GM18519 (cell line): ENCODE results near the gene ZNF497.
"Not testable (repeated sequence)": the region's sequence is repeated elsewhere in the genome, so short reads cannot be mapped to it uniquely, and the experiment has no call there.

Experiments used
- ATAC-seq: cut with Tn5 transposase; IDR thresholded peaks from one replicate; pipeline ENCODE4 v1.9.1; 2021; ENCODE audit warnings: mild to moderate bottlenecking, moderate library complexity; ENCODE audit not compliant: unreplicated experiment, low FRiP score

ZNF497 gene

GRCh38 chr19:58350871-58351557 lies 11.5 kb downstream of the ZNF497 start:
- ATAC-seq: no peak

- ATAC-seq: no peak
Measured at GRCh38 chr19:58350001-58350861, 12.3 kb downstream of the ZNF497 start.

GRCh38 chr19:58349590-58349989 lies 13.0 kb downstream of the ZNF497 start:
- no peak for ATAC-seq

- ATAC-seq: not testable (repeated sequence)
Measured at GRCh38 chr19:58348080-58348479, 14.5 kb downstream of the ZNF497 start.

GRCh38 chr19:58346961-58347929 lies 15.3 kb downstream of the ZNF497 start:
- ATAC-seq: peak; percentile 74

GRCh38 chr19:58345558-58345957 lies 17.0 kb downstream of the ZNF497 start:
- no peak for ATAC-seq

GRCh38 chr19:58338825-58339558 lies 23.6 kb downstream of the ZNF497 start:
- ATAC-seq: no peak

- no peak for ATAC-seq
Measured at GRCh38 chr19:58338336-58338735, 24.2 kb downstream of the ZNF497 start.

- no peak for ATAC-seq
Measured at GRCh38 chr19:58336820-58337219, 25.7 kb downstream of the ZNF497 start.

GRCh38 chr19:58336216-58336615 lies 26.3 kb downstream of the ZNF497 start:
- ATAC-seq: no peak

- no peak for ATAC-seq
Measured at GRCh38 chr19:58335630-58336029, 26.9 kb downstream of the ZNF497 start.

- ATAC-seq: no peak
Measured at GRCh38 chr19:58334691-58335249, 27.8 kb downstream of the ZNF497 start.

GRCh38 chr19:58332697-58333096 lies 29.9 kb downstream of the ZNF497 start:
- no peak for ATAC-seq

GRCh38 chr19:58330458-58330857 lies 32.1 kb downstream of the ZNF497 start:
- ATAC-seq: no peak

GRCh38 chr19:58328999-58329398 lies 33.6 kb downstream of the ZNF497 start:
- no peak for ATAC-seq

GRCh38 chr19:58326914-58327726 lies 35.4 kb downstream of the ZNF497 start, which contains the start of gene ZSCAN22:
ZSCAN22 (plus strand) TSS chr19:58326994; CDS start chr19:58334803, 7,809 bp downstream.
- ATAC-seq: peak; percentile 70

- ATAC-seq: no peak
Measured at GRCh38 chr19:58326501-58326913, 36.0 kb downstream of the ZNF497 start.

GRCh38 chr19:58325311-58326022 lies 37.1 kb downstream of the ZNF497 start:
- no peak for ATAC-seq
